Astrocyte of the cerebellum (primary cell): ENCODE measurements around the gene TADA3.
A peak's percentile ranks its signal among the peaks of the same experiment; 100 is the strongest.

Experiments used
- DNase-seq: peaks from one replicate; pipeline ENCODE4 v3.0.0-alpha.2; 2011; ENCODE audit warnings: low read depth
- H3K4me3 ChIP-seq: 2 replicates; pipeline ENCODE4 v1.5.1; 2011; ENCODE audit warnings: mild to moderate bottlenecking, low read depth, low read length, moderate library complexity
- in situ Hi-C: cut with HindIII; loops from 2 replicates; pipeline ENCODE4 v1.10.0; 2017; ENCODE audit warnings: low sequenced_read_pairs
- TF ChIP-seq, protein P1 (sequence below): IDR thresholded peaks from 2 replicates; pipeline ENCODE4 v1.5.1; 2012; ENCODE audit warnings: low read length, low read depth, moderate library complexity, mild to moderate bottlenecking; ENCODE audit errors: missing control alignments

The TADA3 gene

DNA sequence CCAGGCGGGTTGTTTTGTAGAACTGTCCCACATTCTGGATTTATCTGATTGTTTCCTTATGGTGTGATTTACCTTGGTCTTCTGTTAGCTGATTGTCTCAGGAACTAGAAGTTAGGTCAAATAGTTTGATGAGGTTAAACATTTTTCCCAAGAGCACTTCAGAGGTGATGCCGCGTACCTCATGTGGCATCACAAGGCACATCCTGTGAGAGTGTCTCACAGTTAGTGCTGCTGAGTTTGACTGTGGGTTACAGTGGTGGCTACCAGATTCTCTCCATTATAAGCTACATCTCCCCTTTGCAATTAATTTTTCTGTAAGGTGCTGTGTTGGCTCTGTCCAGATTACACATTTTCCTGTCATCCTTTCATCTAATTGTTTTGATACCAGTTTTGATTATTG, 39.0 kb upstream of the TADA3 start:
- TF ChIP-seq, protein P1, sequence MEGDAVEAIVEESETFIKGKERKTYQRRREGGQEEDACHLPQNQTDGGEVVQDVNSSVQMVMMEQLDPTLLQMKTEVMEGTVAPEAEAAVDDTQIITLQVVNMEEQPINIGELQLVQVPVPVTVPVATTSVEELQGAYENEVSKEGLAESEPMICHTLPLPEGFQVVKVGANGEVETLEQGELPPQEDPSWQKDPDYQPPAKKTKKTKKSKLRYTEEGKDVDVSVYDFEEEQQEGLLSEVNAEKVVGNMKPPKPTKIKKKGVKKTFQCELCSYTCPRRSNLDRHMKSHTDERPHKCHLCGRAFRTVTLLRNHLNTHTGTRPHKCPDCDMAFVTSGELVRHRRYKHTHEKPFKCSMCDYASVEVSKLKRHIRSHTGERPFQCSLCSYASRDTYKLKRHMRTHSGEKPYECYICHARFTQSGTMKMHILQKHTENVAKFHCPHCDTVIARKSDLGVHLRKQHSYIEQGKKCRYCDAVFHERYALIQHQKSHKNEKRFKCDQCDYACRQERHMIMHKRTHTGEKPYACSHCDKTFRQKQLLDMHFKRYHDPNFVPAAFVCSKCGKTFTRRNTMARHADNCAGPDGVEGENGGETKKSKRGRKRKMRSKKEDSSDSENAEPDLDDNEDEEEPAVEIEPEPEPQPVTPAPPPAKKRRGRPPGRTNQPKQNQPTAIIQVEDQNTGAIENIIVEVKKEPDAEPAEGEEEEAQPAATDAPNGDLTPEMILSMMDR = no peak
- DNase-seq = no peak
- H3K4me3 ChIP-seq = no peak overlapping the region
- in situ Hi-C loops = no loop called here

DNA sequence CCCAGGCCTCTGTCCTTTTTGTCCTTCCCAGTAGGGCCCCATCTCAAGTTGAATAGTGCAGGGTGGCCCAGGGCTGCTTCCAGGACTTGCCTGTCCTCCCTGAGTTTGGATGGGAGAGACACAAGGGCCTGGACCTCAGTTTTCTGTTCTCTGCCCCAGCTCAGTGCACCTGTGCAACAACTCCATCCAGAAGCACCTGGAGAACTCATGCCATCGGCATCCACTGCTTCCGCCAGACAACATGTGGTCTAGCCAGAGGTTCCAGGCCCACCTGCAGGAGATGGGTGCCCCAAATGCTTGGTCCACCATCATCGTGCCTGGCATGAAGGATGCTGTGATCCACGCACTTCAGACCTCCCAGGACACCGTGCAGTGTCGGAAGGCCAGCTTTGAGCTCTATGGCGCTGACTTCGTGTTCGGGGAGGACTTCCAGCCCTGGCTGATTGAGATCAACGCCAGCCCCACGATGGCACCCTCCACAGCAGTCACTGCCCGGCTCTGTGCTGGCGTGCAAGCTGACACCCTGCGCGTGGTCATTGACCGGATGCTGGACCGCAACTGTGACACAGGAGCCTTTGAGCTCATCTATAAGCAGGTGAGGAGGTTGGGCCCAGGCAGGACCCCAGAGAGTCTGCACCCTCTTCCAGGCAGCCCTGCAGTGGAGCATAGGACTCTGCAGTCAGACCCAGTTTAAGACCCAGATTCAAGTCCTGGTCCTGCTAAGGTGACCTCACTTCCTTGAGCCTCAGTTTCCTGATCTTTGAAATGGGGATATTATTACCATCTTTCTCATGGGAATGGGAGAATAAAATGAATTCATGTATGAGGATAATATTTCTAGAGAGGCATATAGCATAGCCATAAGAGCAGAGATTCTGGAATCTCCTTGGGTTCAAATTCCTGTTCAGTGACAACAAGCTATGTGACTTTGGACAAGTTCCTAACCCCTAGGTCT, 36.8 kb upstream of the TADA3 start:
- DNase-seq = no peak
- in situ Hi-C loops = no loop called here

GRCh38 chr3:9826815-9827573, 34.7 kb upstream of the TADA3 start:
- no peak overlapping the region for H3K4me3 ChIP-seq
- TF ChIP-seq, protein P1 = peak; percentile 19
- DNase-seq = no peak
- in situ Hi-C loops = no loop called here

More for the DNA sequence above, 36.8 kb upstream of the TADA3 start:
- TF ChIP-seq, protein P1 = no peak
- no peak overlapping the region for H3K4me3 ChIP-seq

DNA sequence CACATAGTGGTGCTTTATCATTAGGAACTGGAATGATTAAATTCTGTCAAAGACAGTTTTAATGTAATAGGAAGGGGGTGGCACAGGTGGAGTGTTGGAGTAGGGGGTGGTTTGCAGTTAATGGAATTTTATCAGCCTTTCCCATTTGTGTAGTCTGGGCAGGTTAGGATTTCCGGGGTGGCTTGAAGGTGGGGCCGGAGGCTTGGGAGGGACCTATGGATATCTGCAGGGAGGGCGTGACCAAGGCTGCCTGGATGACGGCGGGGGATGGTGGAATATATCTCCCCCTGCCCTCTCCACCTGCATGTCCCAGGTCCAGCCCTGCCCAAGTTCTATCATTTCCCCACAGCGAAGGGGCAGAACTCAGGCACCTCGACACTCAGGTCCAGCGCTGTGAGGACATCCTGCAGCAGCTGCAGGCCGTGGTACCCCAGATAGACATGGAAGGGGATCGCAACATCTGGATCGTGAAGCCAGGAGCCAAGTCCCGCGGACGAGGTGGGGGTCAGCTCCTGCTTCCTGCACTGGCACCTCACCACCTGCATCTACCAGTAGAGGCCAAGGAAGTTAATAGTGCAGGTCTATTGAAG, 33.3 kb upstream of the TADA3 start:
- H3K4me3 ChIP-seq = no peak overlapping the region
- in situ Hi-C loops = no loop called here
- TF ChIP-seq, protein P1 = no peak
- no peak for DNase-seq

DNA sequence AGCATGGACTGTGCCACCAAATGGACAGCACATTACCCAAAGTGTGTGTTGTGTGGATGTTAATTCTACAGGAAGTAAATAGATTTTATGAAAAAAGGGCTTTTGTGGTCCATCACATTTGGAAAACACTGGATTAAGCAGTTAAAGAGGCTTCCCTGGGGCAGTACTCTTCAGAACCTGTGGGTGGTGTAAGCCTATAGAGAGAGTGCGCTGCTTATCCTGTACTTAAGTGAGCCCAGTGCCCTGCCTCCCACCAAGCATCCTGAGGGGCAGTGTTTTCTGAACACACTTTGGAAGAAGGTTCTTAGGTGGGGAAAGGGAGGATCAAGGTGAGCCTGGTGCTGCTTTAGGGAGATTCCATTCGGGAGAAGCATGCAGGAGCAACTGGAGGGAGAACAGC, 28.7 kb upstream of the TADA3 start:
- in situ Hi-C loops = no loop called here
- no peak overlapping the region for H3K4me3 ChIP-seq
- no peak for DNase-seq
- TF ChIP-seq, protein P1 = peak; percentile 61

- DNase-seq = no peak
- in situ Hi-C loops = no loop called here
- TF ChIP-seq, protein P1 = no peak
- H3K4me3 ChIP-seq = no peak overlapping the region
Measured at GRCh38 chr3:9820543-9820942, 28.3 kb upstream of the TADA3 start.
